Measurements from ENCODE around the gene RNU1-2. TPM values are rescaled to one million over a fixed set of nuclear protein-coding genes. Genes with fewer than 3 reads are reported as not detected.

RNU1-2 gene
- total and polyA plus RNA-seq, 12 donors, result under 0.01 to 5,330 (median 1,268) TPM; not detected in 4

GRCh38 chr1:16920951-16921350, 25.2 kb downstream of the RNU1-2 start:
- DNase-seq, result no peak
- no peak overlapping the region for H3K4me3 ChIP-seq
- H3K36me3 ChIP-seq (replicated peaks in 1 of 2), result no peaks in the 10 kb centered on the region
- H3K9me3 ChIP-seq (replicated peaks in 1 of 3), result no peaks in the 10 kb centered on the region
- H3K4me1 ChIP-seq (replicated peaks in 1 of 2), result no peaks in the 10 kb centered on the region
- intact Hi-C loops (cut with DNase I), result loop anchor here in 1 of 2 donors (10.0 kb wide), 1 partner anchor 506 kb away; no protein-coding TSS in a partner anchor
- no peak overlapping the region for H3K27ac ChIP-seq
- TF ChIP-seq POLR2A (IDR thresholded peaks at IDR 0.05) (no peak), CTCF (IDR thresholded peaks at IDR 0.05) (no peak)
- no peaks in the 10 kb centered on the region for H3K27me3 ChIP-seq
- 81 to 90% (median 87%) methylated on average over 10 of the region's 10 CpGs for WGBS, 4 donors

- 30 to 46% (median 37%) methylated on average over 17 of the region's 17 CpGs for WGBS, 4 donors
Measured at GRCh38 chr1:16921391-16922185, 25.8 kb downstream of the RNU1-2 start, which contains the start of gene CROCC. TSS of gene CROCC (plus strand) at chr1:16921931. CDS start at chr1:16922019, 88 bp downstream.

GRCh38 chr1:16922466-16922865, 26.7 kb downstream of the RNU1-2 start:
- 85 to 96% (median 88%) methylated on average over 10 of the region's 10 CpGs for WGBS, 4 donors
- no peak for TF ChIP-seq CTCF (IDR thresholded peaks at IDR 0.05)
- TF ChIP-seq POLR2A (IDR thresholded peaks at IDR 0.05), result no peak

More at GRCh38 chr1:16921391-16922185, 25.8 kb downstream of the RNU1-2 start, which contains the start of gene CROCC:
- H3K4me1 ChIP-seq (replicated peaks in 1 of 2), result no peaks in the 10 kb centered on the region
- TF ChIP-seq POLR2A (IDR thresholded peaks at IDR 0.05) (no peak), CTCF (IDR thresholded peaks at IDR 0.05) (no peak)
- H3K4me3 ChIP-seq, result no peak within 1 kb of the TSS
- H3K27me3 ChIP-seq, result no peaks in the 10 kb centered on the region
- intact Hi-C loops (cut with DNase I), result loop anchor here in 1 of 2 donors (10.0 kb wide), 1 partner anchor 507 kb away; no protein-coding TSS in a partner anchor
- DNase-seq, result no peak
- H3K36me3 ChIP-seq (replicated peaks in 1 of 2), result no peaks in the 10 kb centered on the region
- no peak within 1 kb of the TSS for H3K27ac ChIP-seq
- no peaks in the 10 kb centered on the region for H3K9me3 ChIP-seq (replicated peaks in 1 of 3)

GRCh38 chr1:16922885-16923431, 27.2 kb downstream of the RNU1-2 start:
- no peak overlapping the region for H3K27ac ChIP-seq
- no peaks in the 10 kb centered on the region for H3K27me3 ChIP-seq
- H3K4me3 ChIP-seq, result no peak overlapping the region
- H3K36me3 ChIP-seq (replicated peaks in 1 of 2), result no peaks in the 10 kb centered on the region
- DNase-seq, result no peak
- intact Hi-C loops (cut with DNase I), result loop anchor here in 1 of 2 donors (10.0 kb wide), 1 partner anchor 508 kb away; no protein-coding TSS in a partner anchor
- 73 to 89% (median 83%) methylated on average over 18 of the region's 18 CpGs for WGBS, 4 donors
- no peak for TF ChIP-seq POLR2A (IDR thresholded peaks at IDR 0.05)
- TF ChIP-seq CTCF (IDR thresholded peaks at IDR 0.05), result no peak
- no peaks in the 10 kb centered on the region for H3K4me1 ChIP-seq (replicated peaks in 1 of 2)
- no peaks in the 10 kb centered on the region for H3K9me3 ChIP-seq (replicated peaks in 1 of 3)

More at GRCh38 chr1:16922466-16922865, 26.7 kb downstream of the RNU1-2 start:
- no peaks in the 10 kb centered on the region for H3K9me3 ChIP-seq (replicated peaks in 1 of 3)
- no peak for DNase-seq
- H3K4me1 ChIP-seq (replicated peaks in 1 of 2), result no peaks in the 10 kb centered on the region
- no peak overlapping the region for H3K4me3 ChIP-seq
- no peak overlapping the region for H3K27ac ChIP-seq
- no peaks in the 10 kb centered on the region for H3K36me3 ChIP-seq (replicated peaks in 1 of 2)
- intact Hi-C loops (cut with DNase I), result loop anchor here in 1 of 2 donors (10.0 kb wide), 1 partner anchor 508 kb away; no protein-coding TSS in a partner anchor
- no peaks in the 10 kb centered on the region for H3K27me3 ChIP-seq
